Endodermal cell (in vitro differentiated cells): Measurements from ENCODE around the gene MEF2D. TPM values are rescaled to one million over a fixed set of nuclear protein-coding genes. Genes with fewer than 3 reads are reported as not detected.

ENCODE experiments used
- DNase-seq: peaks from one replicate; pipeline ENCODE4 v3.0.0-alpha.2; 2017
- H3K27ac ChIP-seq: 2 replicates; pipeline ENCODE4 v1.5.1; 2013; ENCODE audit warnings: mild to moderate bottlenecking, low read depth, low read length, moderate library complexity
- H3K27me3 ChIP-seq: 2 replicates; pipeline ENCODE4 v1.6.1; 2013; ENCODE audit warnings: mild to moderate bottlenecking, low read length, moderate library complexity; ENCODE audit not compliant: insufficient read depth, control insufficient read depth, poor library complexity, severe bottlenecking
- H3K36me3 ChIP-seq: 2 replicates; pipeline ENCODE4 v1.7.0; 2013; ENCODE audit warnings: mild to moderate bottlenecking, low read length, moderate library complexity; ENCODE audit not compliant: control insufficient read depth, insufficient read depth
- H3K4me1 ChIP-seq: one replicate; pipeline ENCODE4 v1.7.0; 2013; ENCODE audit warnings: low read length; ENCODE audit not compliant: control insufficient read depth, insufficient read depth
- H3K4me3 ChIP-seq: 2 replicates; pipeline ENCODE4 v1.5.1; 2013; ENCODE audit warnings: mild to moderate bottlenecking, low read length, moderate library complexity
- H3K9ac ChIP-seq: 2 replicates; pipeline ENCODE4 v1.6.1; 2013; ENCODE audit warnings: mild to moderate bottlenecking, low read length, moderate library complexity; ENCODE audit not compliant: poor library complexity, severe bottlenecking; ENCODE audit errors: extremely low read depth
- H3K9me3 ChIP-seq: 2 replicates; pipeline ENCODE4 v1.6.1; 2013; ENCODE audit warnings: mild to moderate bottlenecking, low read length, moderate library complexity; ENCODE audit not compliant: control insufficient read depth
- H3K27ac Mint-ChIP-seq: 2 replicates; pipeline ENCODE4 v1.8.0; 2020; ENCODE audit warnings: mixed read lengths
- H3K27me3 Mint-ChIP-seq: 2 replicates; pipeline ENCODE4 v1.8.0; 2021; ENCODE audit warnings: mild to moderate bottlenecking, mixed read lengths; ENCODE audit not compliant: insufficient read depth
- H3K36me3 Mint-ChIP-seq: 2 replicates; pipeline ENCODE4 v1.8.0; 2020; ENCODE audit warnings: low read depth, mixed read lengths
- H3K4me1 Mint-ChIP-seq: 2 replicates; pipeline ENCODE4 v1.8.0; 2020; ENCODE audit warnings: mixed read lengths
- H3K4me3 Mint-ChIP-seq: 2 replicates; pipeline ENCODE4 v1.8.0; 2020; ENCODE audit warnings: mild to moderate bottlenecking, moderate library complexity, mixed read lengths
- H3K9me3 Mint-ChIP-seq: 2 replicates; pipeline ENCODE4 v1.8.0; 2020; ENCODE audit warnings: mild to moderate bottlenecking, mixed read lengths
- CTCF ChIP-seq: fragments of 200-600 bp; sonication (generic); conservative IDR thresholded peaks from 2 replicates; pipeline ENCODE4 v1.5.0; 2021; ENCODE audit warnings: antibody characterized with exemption, mild to moderate bottlenecking
- WGBS, 2 experiments: methylation state at CpG; one replicate each; pipeline versions ENCODE4 v1.1.5 to v1.1.7; 2013; ENCODE audit warnings: missing lambda C conversion rate in 2 of 2, mixed read lengths in 1 of 2; ENCODE audit not compliant: insufficient coverage in 1 of 2, insufficient read length in 1 of 2; 5-methylcytosine and 5-hydroxymethylcytosine counted together
- long read RNA-seq, 4 experiments: library from polyadenylated mRNA in 2 of 4; library from RNA in 1 of 4; library from capped mRNA in 1 of 4; stranded (forward) in 3 of 4; unstranded in 1 of 4; transcript quantifications; one replicate each; pipeline ENCODE4 v2.0.0, GENCODE V29; 2020 to 2021; ENCODE audit warnings: inconsistent platforms in 1 of 4
- polyA plus RNA-seq, 2 experiments: library from polyadenylated mRNA; stranded (reverse); fragments of 50-300 nt; gene quantifications; one replicate each; pipeline ENCODE4 v1.2.3, GENCODE V29; 2013
- total RNA-seq, 2 donors: library from RNA; stranded (reverse); fragmentation: NEBNext Ultra II Directional in 1 of 2; extraction: Animal tissue kit (Norgen Biotek cat#: 25700) in 1 of 2; gene quantifications; 2 replicates in 1 of 2; 3 replicates in 1 of 2; pipeline ENCODE4 v1.2.1, GENCODE V29; 2021

MEF2D gene
- 10 to 100 TPM; 10.5 to 12.8 TPM for total RNA-seq
- polyA plus RNA-seq (2013, experiment 1 of 2), result 11.5 TPM
- 11.3 TPM for polyA plus RNA-seq (2013, experiment 2 of 2)
- long read RNA-seq, experiment 1, partial matches to known transcripts, result 2 of 6 reads
- long read RNA-seq, experiment 1, other reads (novel, unspliced or antisense), result 4 of 6 reads
- long read RNA-seq, experiment 2, partial matches to known transcripts, result 1 of 9 reads
- long read RNA-seq, experiment 2, other reads (novel, unspliced or antisense), result 8 of 9 reads
- long read RNA-seq, experiment 3, partial matches to known transcripts, result 2 of 16 reads
- long read RNA-seq, experiment 3, other reads (novel, unspliced or antisense), result 14 of 16 reads
- long read RNA-seq, experiment 4, partial matches to known transcripts, result 0 of 1 reads
- long read RNA-seq, experiment 4, other reads (novel, unspliced or antisense), result 1 of 1 reads

GRCh38 chr1:156500543-156500792, at the start of gene MEF2D:
TSS of gene MEF2D (minus strand) at chr1:156500775. CDS start at chr1:156483292, 17,483 bp downstream.
- Histone ChIP-seq H3K27me3 (no peaks in the 10 kb centered on the region), H3K4me1 (peaks cover 16% of the 10 kb centered on the region), H3K27ac (peak within 1 kb of the TSS; percentile 98), H3K9me3 (no peaks in the 10 kb centered on the region), H3K36me3 (no peaks in the 10 kb centered on the region), H3K9ac (peak within 1 kb of the TSS; percentile 87), H3K4me3 (peak within 1 kb of the TSS; percentile 91)
- H3K36me3 Mint-ChIP-seq, result no peaks in the 10 kb centered on the region
- H3K27me3 Mint-ChIP-seq, result no peaks in the 10 kb centered on the region
- no peak for DNase-seq
- peaks cover 36% of the 10 kb centered on the region for H3K4me1 Mint-ChIP-seq
- TF ChIP-seq CTCF, result no peak
- H3K27ac Mint-ChIP-seq, result peak within 1 kb of the TSS; percentile 89
- 0% methylated on average over 4 to 27 of the region's 27 CpGs for WGBS, 2 experiments
- H3K4me3 Mint-ChIP-seq, result peak within 1 kb of the TSS; percentile 82
- peaks cover 4% of the 10 kb centered on the region for H3K9me3 Mint-ChIP-seq

- Mint-ChIP-seq H3K27ac (no peak overlapping the region), H3K27me3 (no peaks in the 10 kb centered on the region), H3K36me3 (peaks cover 34% of the 10 kb centered on the region), H3K4me1 (no peaks in the 10 kb centered on the region), H3K9me3 (no peaks in the 10 kb centered on the region), H3K4me3 (no peak overlapping the region)
- Histone ChIP-seq H3K4me3 (no peak overlapping the region), H3K27me3 (no peaks in the 10 kb centered on the region), H3K27ac (no peak overlapping the region), H3K4me1 (no peaks in the 10 kb centered on the region), H3K9ac (no peak overlapping the region), H3K36me3 (peaks cover 68% of the 10 kb centered on the region), H3K9me3 (no peaks in the 10 kb centered on the region)
- 84 to 88% methylated on average over 5 of the region's 5 CpGs for WGBS, 2 experiments
- DNase-seq, result no peak
- TF ChIP-seq CTCF, result no peak
These were observed 49.8 kb upstream of the MEF2D start for GRCh38 chr1:156550346-156550745.

GRCh38 chr1:156549831-156550230, 49.3 kb upstream of the MEF2D start:
- Histone ChIP-seq H3K4me1 (no peaks in the 10 kb centered on the region), H3K9me3 (no peaks in the 10 kb centered on the region), H3K9ac (no peak overlapping the region), H3K36me3 (peaks cover 65% of the 10 kb centered on the region), H3K4me3 (no peak overlapping the region), H3K27ac (no peak overlapping the region), H3K27me3 (no peaks in the 10 kb centered on the region)
- WGBS, 2 experiments, result 86 to 97% methylated on average over 1 of the region's 1 CpG
- Mint-ChIP-seq H3K36me3 (peaks cover 34% of the 10 kb centered on the region), H3K4me3 (no peak overlapping the region), H3K9me3 (no peaks in the 10 kb centered on the region), H3K27me3 (no peaks in the 10 kb centered on the region), H3K4me1 (no peaks in the 10 kb centered on the region), H3K27ac (no peak overlapping the region)
- no peak for DNase-seq
- no peak for TF ChIP-seq CTCF
